GM23338 (cell line): ENCODE data around the gene TOMM40. TPM values are rescaled to one million over a fixed set of nuclear protein-coding genes. Genes with fewer than 3 reads are reported as not detected.

ENCODE experiments used
- ATAC-seq: fragments of 200-7000 bp; cut with Tn5 transposase; 3 replicates; pipeline ENCODE4 v1.9.1; 2020
- DNase-seq: peaks from one replicate; pipeline ENCODE4 v3.0.0-alpha.2; 2015; ENCODE audit warnings: low spot score
- H2AFZ ChIP-seq: fragments of 200-600 bp; sonication (generic); 2 replicates; pipeline ENCODE4 v1.8.0; 2016; ENCODE audit warnings: antibody characterized with exemption, mild to moderate bottlenecking, moderate library complexity
- H3F3A ChIP-seq: fragments of 200-600 bp; sonication (generic); replicated peaks from 2 replicates; pipeline ENCODE4 v1.8.0; 2017; ENCODE audit warnings: antibody characterized with exemption, mixed run types, low read depth
- H3K27ac ChIP-seq: fragments of 200-600 bp; sonication (generic); 2 replicates; pipeline ENCODE4 v1.6.1; 2016; ENCODE audit warnings: low read depth
- H3K27me3 ChIP-seq: fragments of 200-600 bp; sonication (generic); 2 replicates; pipeline ENCODE4 v1.8.0; 2016; ENCODE audit warnings: mild to moderate bottlenecking, mixed run types, moderate library complexity; ENCODE audit not compliant: insufficient read depth
- H3K36me3 ChIP-seq: fragments of 200-600 bp; sonication (generic); 2 replicates; pipeline ENCODE4 v1.8.0; 2016; ENCODE audit warnings: mild to moderate bottlenecking; ENCODE audit not compliant: insufficient read depth
- H3K4me1 ChIP-seq: fragments of 200-600 bp; sonication (generic); 2 replicates; pipeline ENCODE4 v1.8.0; 2016; ENCODE audit warnings: mild to moderate bottlenecking, moderate library complexity; ENCODE audit not compliant: insufficient read depth
- H3K4me2 ChIP-seq: fragments of 200-600 bp; sonication (generic); 2 replicates; pipeline ENCODE4 v1.7.1; 2017; ENCODE audit warnings: mixed run types
- H3K4me3 ChIP-seq: fragments of 200-600 bp; sonication (generic); 2 replicates; pipeline ENCODE4 v1.6.1; 2016; ENCODE audit warnings: mixed run types
- H3K79me2 ChIP-seq: fragments of 200-600 bp; sonication (generic); replicated peaks from 2 replicates; pipeline ENCODE4 v1.8.0; 2017; ENCODE audit warnings: mild to moderate bottlenecking; ENCODE audit not compliant: insufficient read depth
- H3K9me2 ChIP-seq: fragments of 200-600 bp; sonication (generic); 2 replicates; pipeline ENCODE4 v1.8.0; 2017; ENCODE audit not compliant: insufficient read depth
- H4K20me1 ChIP-seq: fragments of 200-600 bp; sonication (generic); replicated peaks from 2 replicates; pipeline ENCODE4 v1.8.0; 2017; ENCODE audit warnings: mild to moderate bottlenecking; ENCODE audit not compliant: insufficient read depth
- H3K27ac Mint-ChIP-seq: 2 replicates; pipeline ENCODE4 v1.8.0; 2020; ENCODE audit warnings: inconsistent platforms, mild to moderate bottlenecking, moderate library complexity, mixed read lengths
- H3K27me3 Mint-ChIP-seq: 3 replicates; pipeline ENCODE4 v1.8.0; 2022; ENCODE audit warnings: low read depth, mild to moderate bottlenecking, moderate library complexity, mixed read lengths, inconsistent platforms; ENCODE audit not compliant: insufficient read depth, poor library complexity
- H3K36me3 Mint-ChIP-seq: 3 replicates; pipeline ENCODE4 v1.8.0; 2021; ENCODE audit warnings: low read depth, mild to moderate bottlenecking, inconsistent platforms, moderate library complexity, mixed read lengths
- H3K4me1 Mint-ChIP-seq: 3 replicates; pipeline ENCODE4 v1.8.0; 2020; ENCODE audit warnings: mild to moderate bottlenecking, inconsistent platforms, mixed read lengths
- H3K4me3 Mint-ChIP-seq: 3 replicates; pipeline ENCODE4 v1.8.0; 2021; ENCODE audit warnings: moderate library complexity, mild to moderate bottlenecking, inconsistent platforms, mixed read lengths
- H3K9me3 Mint-ChIP-seq: 3 replicates; pipeline ENCODE4 v1.8.0; 2020; ENCODE audit warnings: moderate library complexity, mild to moderate bottlenecking, inconsistent platforms, mixed read lengths
- CREB1 ChIP-seq: fragments of 250-450 bp; sonication (Bioruptor Pico); IDR thresholded peaks from 2 replicates; pipeline ENCODE4 v1.5.0; 2020; ENCODE audit warnings: low read depth, mild to moderate bottlenecking, moderate library complexity
- EZH2phosphoT487 ChIP-seq: fragments of 200-600 bp; sonication (generic); IDR thresholded peaks from one replicate; pipeline ENCODE4 v1.8.1; 2018; ENCODE audit warnings: antibody characterized with exemption; ENCODE audit not compliant: unreplicated experiment
- JUNB ChIP-seq: IDR thresholded peaks from one replicate; pipeline ENCODE4 v1.6.1; 2016; ENCODE audit warnings: antibody characterized with exemption; ENCODE audit not compliant: unreplicated experiment
- ZNF114 ChIP-seq: fragments of 250-450 bp; sonication (Bioruptor Pico); IDR thresholded peaks from 2 replicates; pipeline ENCODE4 v1.5.0; 2020; ENCODE audit warnings: mild to moderate bottlenecking, moderate library complexity
- polyA plus RNA-seq: library from polyadenylated mRNA; unstranded; fragments of >200 nt; fragmentation: Nextera tagmentation; extraction: Ambion mirVana; gene quantifications from 2 replicates; pipeline ENCODE4 v1.2.1, GENCODE V29; 2016
- total RNA-seq: library from RNA; depleted of rRNA; stranded (reverse); fragments of >200 nt; shearing (Covaris generic); gene quantifications from 2 replicates; pipeline ENCODE4 v1.2.3, GENCODE V29; 2014
- TF ChIP-seq, protein P1 (sequence below): fragments of 250-450 bp; sonication (Bioruptor Pico); IDR thresholded peaks from 2 replicates; pipeline ENCODE4 v1.5.0; 2020; ENCODE audit warnings: mild to moderate bottlenecking, moderate library complexity

Gene TOMM40
- total and polyA plus RNA-seq, 2 experiments from 2014 or later, result 142 to 273 TPM

DNA sequence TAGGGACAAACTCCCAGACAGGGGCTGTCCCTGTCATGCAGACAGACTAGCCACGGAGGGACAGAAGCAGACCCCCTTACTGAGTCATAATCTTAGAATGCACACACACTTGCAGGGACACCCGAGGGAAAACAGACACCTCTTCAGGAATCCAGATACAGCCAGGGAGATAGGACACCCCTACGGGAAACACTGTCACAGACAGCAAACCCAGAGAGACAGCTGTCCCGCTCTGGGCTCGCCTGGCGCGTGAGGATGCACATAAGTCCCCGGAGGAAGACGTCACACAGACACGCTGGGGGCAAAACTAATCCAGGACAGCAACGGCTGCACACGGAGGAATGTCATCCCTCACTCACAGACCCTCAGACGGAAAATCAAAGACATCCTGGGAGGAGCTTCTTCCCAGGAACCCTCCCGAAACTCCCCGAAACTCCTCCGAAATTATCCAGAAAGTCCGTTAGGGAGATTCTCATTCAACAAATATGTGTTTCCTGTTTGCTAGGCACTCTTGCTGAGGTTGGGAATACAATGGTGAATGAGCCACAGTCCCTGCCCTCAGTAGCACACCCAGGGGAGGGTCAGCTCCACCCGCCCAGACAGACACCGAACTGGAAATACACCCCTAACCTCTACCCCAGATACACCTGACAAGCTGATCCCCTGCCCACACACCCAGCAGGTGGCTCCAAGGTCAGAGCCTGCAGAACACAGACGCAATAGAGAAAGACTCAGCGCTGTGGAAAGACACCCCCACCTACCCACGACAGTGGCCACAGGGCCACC lies 15.2 kb upstream of the TOMM40 start:
- Histone ChIP-seq H3K79me2 (no peaks in the 10 kb centered on the region), H2AFZ (no peak overlapping the region)
- DNase-seq, result no peak

More for the DNA sequence above, 15.2 kb upstream of the TOMM40 start:
- H3K9me2 ChIP-seq, result no peaks in the 10 kb centered on the region
- no peak overlapping the region for H3K4me3 Mint-ChIP-seq
- H3K36me3 ChIP-seq, result peaks cover 21% of the 10 kb centered on the region
- peaks cover 28% of the 10 kb centered on the region for H3K4me1 ChIP-seq
- no peak for ATAC-seq
- H3K36me3 Mint-ChIP-seq, result peaks cover 68% of the 10 kb centered on the region
- H3K4me2 ChIP-seq, result no peak overlapping the region
- 0 out of 2 replicates have a peak overlapping the region, but pooled peaks have one; percentile 50 for H3K27ac Mint-ChIP-seq
- peaks cover 12% of the 10 kb centered on the region for H4K20me1 ChIP-seq
- H3K4me3 ChIP-seq, result no peak overlapping the region
- H3K27me3 ChIP-seq, result no peaks in the 10 kb centered on the region
- H3K4me1 Mint-ChIP-seq, result peaks cover 35% of the 10 kb centered on the region
- peaks cover 19% of the 10 kb centered on the region for H3K27me3 Mint-ChIP-seq
- H3K27ac ChIP-seq, result no peak overlapping the region
- H3K9me3 Mint-ChIP-seq, result no peaks in the 10 kb centered on the region
- no peak for TF ChIP-seq ZNF114 (CRISPR knock-in tag)
- TF ChIP-seq EZH2phosphoT487, result no peak
- TF ChIP-seq, protein P1, sequence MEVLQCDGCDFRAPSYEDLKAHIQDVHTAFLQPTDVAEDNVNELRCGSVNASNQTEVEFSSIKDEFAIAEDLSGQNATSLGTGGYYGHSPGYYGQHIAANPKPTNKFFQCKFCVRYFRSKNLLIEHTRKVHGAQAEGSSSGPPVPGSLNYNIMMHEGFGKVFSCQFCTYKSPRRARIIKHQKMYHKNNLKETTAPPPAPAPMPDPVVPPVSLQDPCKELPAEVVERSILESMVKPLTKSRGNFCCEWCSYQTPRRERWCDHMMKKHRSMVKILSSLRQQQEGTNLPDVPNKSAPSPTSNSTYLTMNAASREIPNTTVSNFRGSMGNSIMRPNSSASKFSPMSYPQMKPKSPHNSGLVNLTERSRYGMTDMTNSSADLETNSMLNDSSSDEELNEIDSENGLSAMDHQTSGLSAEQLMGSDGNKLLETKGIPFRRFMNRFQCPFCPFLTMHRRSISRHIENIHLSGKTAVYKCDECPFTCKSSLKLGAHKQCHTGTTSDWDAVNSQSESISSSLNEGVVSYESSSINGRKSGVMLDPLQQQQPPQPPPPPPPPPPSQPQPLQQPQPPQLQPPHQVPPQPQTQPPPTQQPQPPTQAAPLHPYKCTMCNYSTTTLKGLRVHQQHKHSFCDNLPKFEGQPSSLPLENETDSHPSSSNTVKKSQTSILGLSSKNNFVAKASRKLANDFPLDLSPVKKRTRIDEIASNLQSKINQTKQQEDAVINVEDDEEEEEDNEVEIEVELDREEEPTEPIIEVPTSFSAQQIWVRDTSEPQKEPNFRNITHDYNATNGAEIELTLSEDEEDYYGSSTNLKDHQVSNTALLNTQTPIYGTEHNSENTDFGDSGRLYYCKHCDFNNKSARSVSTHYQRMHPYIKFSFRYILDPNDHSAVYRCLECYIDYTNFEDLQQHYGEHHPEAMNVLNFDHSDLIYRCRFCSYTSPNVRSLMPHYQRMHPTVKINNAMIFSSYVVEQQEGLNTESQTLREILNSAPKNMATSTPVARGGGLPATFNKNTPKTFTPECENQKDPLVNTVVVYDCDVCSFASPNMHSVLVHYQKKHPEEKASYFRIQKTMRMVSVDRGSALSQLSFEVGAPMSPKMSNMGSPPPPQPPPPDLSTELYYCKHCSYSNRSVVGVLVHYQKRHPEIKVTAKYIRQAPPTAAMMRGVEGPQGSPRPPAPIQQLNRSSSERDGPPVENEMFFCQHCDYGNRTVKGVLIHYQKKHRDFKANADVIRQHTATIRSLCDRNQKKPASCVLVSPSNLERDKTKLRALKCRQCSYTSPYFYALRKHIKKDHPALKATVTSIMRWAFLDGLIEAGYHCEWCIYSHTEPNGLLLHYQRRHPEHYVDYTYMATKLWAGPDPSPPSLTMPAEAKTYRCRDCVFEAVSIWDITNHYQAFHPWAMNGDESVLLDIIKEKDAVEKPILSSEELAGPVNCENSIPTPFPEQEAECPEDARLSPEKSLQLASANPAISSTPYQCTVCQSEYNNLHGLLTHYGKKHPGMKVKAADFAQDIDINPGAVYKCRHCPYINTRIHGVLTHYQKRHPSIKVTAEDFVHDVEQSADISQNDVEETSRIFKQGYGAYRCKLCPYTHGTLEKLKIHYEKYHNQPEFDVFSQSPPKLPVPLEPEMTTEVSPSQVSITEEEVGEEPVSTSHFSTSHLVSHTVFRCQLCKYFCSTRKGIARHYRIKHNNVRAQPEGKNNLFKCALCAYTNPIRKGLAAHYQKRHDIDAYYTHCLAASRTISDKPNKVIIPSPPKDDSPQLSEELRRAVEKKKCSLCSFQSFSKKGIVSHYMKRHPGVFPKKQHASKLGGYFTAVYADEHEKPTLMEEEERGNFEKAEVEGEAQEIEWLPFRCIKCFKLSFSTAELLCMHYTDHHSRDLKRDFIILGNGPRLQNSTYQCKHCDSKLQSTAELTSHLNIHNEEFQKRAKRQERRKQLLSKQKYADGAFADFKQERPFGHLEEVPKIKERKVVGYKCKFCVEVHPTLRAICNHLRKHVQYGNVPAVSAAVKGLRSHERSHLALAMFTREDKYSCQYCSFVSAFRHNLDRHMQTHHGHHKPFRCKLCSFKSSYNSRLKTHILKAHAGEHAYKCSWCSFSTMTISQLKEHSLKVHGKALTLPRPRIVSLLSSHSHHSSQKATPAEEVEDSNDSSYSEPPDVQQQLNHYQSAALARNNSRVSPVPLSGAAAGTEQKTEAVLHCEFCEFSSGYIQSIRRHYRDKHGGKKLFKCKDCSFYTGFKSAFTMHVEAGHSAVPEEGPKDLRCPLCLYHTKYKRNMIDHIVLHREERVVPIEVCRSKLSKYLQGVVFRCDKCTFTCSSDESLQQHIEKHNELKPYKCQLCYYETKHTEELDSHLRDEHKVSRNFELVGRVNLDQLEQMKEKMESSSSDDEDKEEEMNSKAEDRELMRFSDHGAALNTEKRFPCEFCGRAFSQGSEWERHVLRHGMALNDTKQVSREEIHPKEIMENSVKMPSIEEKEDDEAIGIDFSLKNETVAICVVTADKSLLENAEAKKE (CRISPR knock-in tag), result no peak
- TF ChIP-seq CREB1 (CRISPR knock-in tag), result no peak
- no peak for TF ChIP-seq JUNB
- H3F3A ChIP-seq, result 0 out of 2 replicates have a peak, but pooled peaks cover 21% of the 10 kb centered on the region
